ENCODE results near the gene BNIP5. TPM values are rescaled to one million over a fixed set of nuclear protein-coding genes. Genes with fewer than 3 reads are reported as not detected.

Gene BNIP5
- total RNA-seq, 1 donor from 2014 or later: not detected

DNA sequence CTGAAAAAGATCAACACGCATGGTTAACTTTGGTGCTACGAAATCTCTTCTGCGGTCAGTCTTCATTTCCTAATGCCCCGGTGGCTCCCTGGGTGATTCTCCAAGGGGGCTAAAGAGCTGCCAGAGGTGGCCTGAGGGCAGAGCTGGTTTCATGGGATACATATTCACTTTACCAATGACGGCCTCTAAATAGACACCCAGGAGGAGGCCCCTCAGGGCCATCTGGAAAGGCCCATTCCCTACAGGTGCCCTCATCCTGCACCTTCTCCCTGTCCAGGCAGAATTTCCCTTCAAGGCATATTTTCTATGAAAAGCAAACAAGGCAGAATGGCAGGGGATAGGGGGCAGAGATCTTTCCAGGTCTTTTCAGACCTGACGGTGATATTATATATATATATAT is 12.5 kb downstream of the BNIP5 start:
- Histone ChIP-seq H3K27me3 (no peaks in the 10 kb centered on the region), H3K9me3 (no peaks in the 10 kb centered on the region), H3K4me3 (no peak overlapping the region), H3K36me3 (no peaks in the 10 kb centered on the region), H3K27ac (no peak overlapping the region), H3K4me1 (no peaks in the 10 kb centered on the region)
- intact Hi-C loops (cut with DNase I): no loop called here
- DNase-seq (ENCODE audit: low spot score in 2 of 2): no peak
- TF ChIP-seq, protein P1, sequence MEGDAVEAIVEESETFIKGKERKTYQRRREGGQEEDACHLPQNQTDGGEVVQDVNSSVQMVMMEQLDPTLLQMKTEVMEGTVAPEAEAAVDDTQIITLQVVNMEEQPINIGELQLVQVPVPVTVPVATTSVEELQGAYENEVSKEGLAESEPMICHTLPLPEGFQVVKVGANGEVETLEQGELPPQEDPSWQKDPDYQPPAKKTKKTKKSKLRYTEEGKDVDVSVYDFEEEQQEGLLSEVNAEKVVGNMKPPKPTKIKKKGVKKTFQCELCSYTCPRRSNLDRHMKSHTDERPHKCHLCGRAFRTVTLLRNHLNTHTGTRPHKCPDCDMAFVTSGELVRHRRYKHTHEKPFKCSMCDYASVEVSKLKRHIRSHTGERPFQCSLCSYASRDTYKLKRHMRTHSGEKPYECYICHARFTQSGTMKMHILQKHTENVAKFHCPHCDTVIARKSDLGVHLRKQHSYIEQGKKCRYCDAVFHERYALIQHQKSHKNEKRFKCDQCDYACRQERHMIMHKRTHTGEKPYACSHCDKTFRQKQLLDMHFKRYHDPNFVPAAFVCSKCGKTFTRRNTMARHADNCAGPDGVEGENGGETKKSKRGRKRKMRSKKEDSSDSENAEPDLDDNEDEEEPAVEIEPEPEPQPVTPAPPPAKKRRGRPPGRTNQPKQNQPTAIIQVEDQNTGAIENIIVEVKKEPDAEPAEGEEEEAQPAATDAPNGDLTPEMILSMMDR (IDR thresholded peaks at IDR 0.05): no peak

DNA sequence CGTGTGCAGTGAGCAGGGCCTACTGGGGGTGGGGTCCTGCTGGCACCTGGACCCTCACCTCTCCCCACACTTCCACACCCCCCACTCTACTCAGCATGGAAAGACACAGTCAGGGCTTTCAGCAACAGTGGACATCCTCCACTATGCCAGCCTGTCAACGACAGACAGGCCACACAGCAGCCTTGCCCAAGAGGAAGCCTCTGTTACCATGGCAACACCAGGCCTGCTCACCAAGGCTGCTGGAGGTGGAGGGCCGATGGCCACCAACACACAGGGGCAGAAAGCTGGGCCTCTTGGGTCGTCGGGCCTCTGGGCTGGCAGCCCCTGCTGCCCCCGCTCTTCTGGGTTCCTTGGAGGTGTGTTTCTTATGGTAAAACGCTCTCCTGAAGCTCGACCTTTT is 13.6 kb downstream of the BNIP5 start:
- intact Hi-C loops (cut with DNase I): no loop called here
- H3K9me3 ChIP-seq: no peaks in the 10 kb centered on the region
- H3K4me1 ChIP-seq: no peaks in the 10 kb centered on the region
- no peak overlapping the region for H3K4me3 ChIP-seq
- TF ChIP-seq, protein P1 (IDR thresholded peaks at IDR 0.05): no peak
- H3K27ac ChIP-seq: no peak overlapping the region
- no peaks in the 10 kb centered on the region for H3K27me3 ChIP-seq
- H3K36me3 ChIP-seq: no peaks in the 10 kb centered on the region
- no peak for DNase-seq (ENCODE audit: low spot score in 2 of 2)

DNA sequence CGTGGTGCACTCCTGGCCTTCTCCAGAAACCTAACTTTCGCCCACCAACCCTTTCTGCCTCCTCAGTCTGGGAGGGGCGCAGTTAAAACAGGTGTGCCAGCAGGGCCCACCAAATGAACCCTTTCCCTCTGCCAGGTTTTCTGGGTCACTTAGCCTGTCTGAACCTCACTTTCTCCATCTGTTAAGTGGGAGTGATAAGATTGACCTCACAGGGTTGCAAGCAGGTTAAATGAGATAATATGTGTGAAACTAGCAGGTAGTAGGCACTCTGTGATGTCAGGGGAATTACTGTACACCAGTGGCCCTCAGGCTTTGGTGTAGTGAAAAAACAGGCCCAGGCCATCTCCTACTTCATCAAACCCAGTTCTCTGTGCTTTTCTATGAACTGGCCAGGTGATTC is 14.1 kb downstream of the BNIP5 start:
- intact Hi-C loops (cut with DNase I): no loop called here
- TF ChIP-seq, protein P1 (IDR thresholded peaks at IDR 0.05): no peak
- Histone ChIP-seq H3K27me3 (no peaks in the 10 kb centered on the region), H3K36me3 (no peaks in the 10 kb centered on the region), H3K4me1 (no peaks in the 10 kb centered on the region), H3K9me3 (no peaks in the 10 kb centered on the region), H3K4me3 (no peak overlapping the region), H3K27ac (no peak overlapping the region)
- DNase-seq (ENCODE audit: low spot score in 2 of 2): no peak

DNA sequence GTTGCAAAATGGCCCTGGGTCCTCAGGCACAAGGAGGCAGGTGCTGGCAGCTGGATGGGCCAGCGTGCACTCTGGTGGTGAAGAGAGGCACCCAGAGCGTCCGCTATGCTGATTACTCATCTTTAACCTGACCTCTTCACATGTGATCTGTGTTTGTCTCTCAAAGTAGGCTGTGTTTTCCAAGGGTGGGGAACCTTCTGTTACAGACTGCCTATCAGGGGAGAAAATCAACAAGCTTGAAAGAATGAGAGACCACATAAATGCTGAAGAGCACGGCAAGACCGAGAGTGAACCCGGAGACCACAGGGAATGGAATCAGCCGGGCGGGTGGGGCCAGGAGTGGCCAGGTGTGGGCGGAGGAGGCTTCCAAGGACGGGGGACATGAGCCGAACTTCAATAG is 16.2 kb downstream of the BNIP5 start:
- no peak for DNase-seq (ENCODE audit: low spot score in 2 of 2)
- TF ChIP-seq, protein P1 (IDR thresholded peaks at IDR 0.05): no peak
- Histone ChIP-seq H3K9me3 (no peaks in the 10 kb centered on the region), H3K36me3 (no peaks in the 10 kb centered on the region), H3K4me1 (no peaks in the 10 kb centered on the region), H3K27me3 (no peaks in the 10 kb centered on the region), H3K27ac (no peak overlapping the region), H3K4me3 (no peak overlapping the region)
- intact Hi-C loops (cut with DNase I): no loop called here

DNA sequence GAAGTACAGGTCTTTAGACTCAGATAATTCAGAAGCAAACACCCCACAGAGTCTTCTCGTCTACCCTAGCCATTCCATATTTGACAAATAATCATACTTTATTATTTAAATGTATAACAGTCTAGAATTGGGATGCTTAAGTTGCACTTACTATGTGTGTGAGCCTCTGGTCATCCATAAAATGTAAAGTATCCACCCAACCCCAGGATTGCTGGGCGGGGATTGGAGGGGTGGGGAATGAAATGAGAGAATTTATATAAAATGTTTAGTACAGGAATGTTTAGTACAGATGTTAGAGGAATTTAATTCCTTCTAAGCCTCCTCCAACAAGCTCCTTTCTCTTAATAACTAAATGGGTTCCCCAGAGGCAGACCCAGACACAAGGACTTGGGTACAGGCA is 16.9 kb downstream of the BNIP5 start:
- H3K4me1 ChIP-seq: no peaks in the 10 kb centered on the region
- H3K9me3 ChIP-seq: no peaks in the 10 kb centered on the region
- H3K27me3 ChIP-seq: no peaks in the 10 kb centered on the region
- no peaks in the 10 kb centered on the region for H3K36me3 ChIP-seq
- TF ChIP-seq, protein P1 (IDR thresholded peaks at IDR 0.05): no peak
- no peak overlapping the region for H3K27ac ChIP-seq
- intact Hi-C loops (cut with DNase I): no loop called here
- H3K4me3 ChIP-seq: no peak overlapping the region
- DNase-seq (ENCODE audit: low spot score in 2 of 2): no peak

DNA sequence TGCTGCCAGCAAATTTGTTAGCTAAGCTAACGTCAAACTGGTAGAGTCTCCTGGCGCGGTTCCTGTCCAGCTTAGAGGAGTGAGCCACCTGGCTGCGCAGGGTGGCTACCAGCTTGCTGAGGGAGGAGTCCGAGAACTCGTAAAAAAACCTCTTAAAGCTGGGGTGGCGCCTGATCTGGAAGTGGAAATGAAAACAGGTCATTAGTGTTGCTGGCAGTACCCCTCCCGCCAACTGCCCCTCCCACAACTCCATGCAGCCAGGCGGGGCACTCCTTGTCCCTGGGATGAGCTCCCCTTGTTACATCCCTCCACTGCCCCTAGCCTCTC is 17.3 kb downstream of the BNIP5 start:
- Histone ChIP-seq H3K9me3 (no peaks in the 10 kb centered on the region), H3K27ac (no peak overlapping the region), H3K4me3 (no peak overlapping the region), H3K4me1 (no peaks in the 10 kb centered on the region), H3K27me3 (no peaks in the 10 kb centered on the region), H3K36me3 (no peaks in the 10 kb centered on the region)
- DNase-seq (ENCODE audit: low spot score in 2 of 2): no peak
- intact Hi-C loops (cut with DNase I): no loop called here
- TF ChIP-seq, protein P1 (IDR thresholded peaks at IDR 0.05): no peak
